HEK293 (cell line): ENCODE data around the gene SLC66A2.

Experiments used
- CTCF ChIA-PET: fragments of 350-600 bp; formaldehyde crosslinking; extraction: SDS; loops from one replicate; lab custom pipeline; 2021; ENCODE audit warnings: antibody characterized with exemption; lab: Yijun Ruan, JAX
- POLR2A ChIA-PET: fragments of 300-600 bp; formaldehyde crosslinking; extraction: SDS; loops from one replicate; lab custom pipeline; 2020; ENCODE audit warnings: antibody characterized with exemption, inconsistent platforms; lab: Yijun Ruan, JAX
- H3K27ac ChIP-seq: fragments of 200-500 bp; sonication (Bioruptor generic); 2 replicates; pipeline ENCODE4 v1.5.1; 2014; ENCODE audit warnings: low read depth, low read length, control low read depth, inconsistent platforms; ENCODE audit errors: extremely low read depth
- H3K36me3 ChIP-seq, 2 experiments: fragments of 200-500 bp in 1 of 2; sonication (Bioruptor generic) in 1 of 2; 1 replicate in 1 of 2; 2 replicates in 1 of 2; pipeline ENCODE4 v1.5.1; 2014 to 2017; ENCODE audit warnings: inconsistent platforms in 2 of 2, low read length in 2 of 2; ENCODE audit not compliant: control insufficient read depth in 2 of 2, insufficient read depth in 1 of 2
- H3K4me1 ChIP-seq: fragments of 200-500 bp; sonication (Bioruptor generic); 2 replicates; pipeline ENCODE4 v1.5.1; 2014; ENCODE audit warnings: mild to moderate bottlenecking, low read length, inconsistent platforms; ENCODE audit not compliant: control insufficient read depth, insufficient read depth
- H3K4me3 ChIP-seq: 2 replicates; pipeline ENCODE4 v1.5.1; 2011; ENCODE audit warnings: low read depth, mild to moderate bottlenecking, control low read depth, low read length, moderate library complexity
- H3K9me3 ChIP-seq: fragments of 200-500 bp; sonication (Bioruptor generic); 2 replicates; pipeline ENCODE4 v1.5.1; 2014; ENCODE audit warnings: low read depth, low read length, inconsistent platforms; ENCODE audit not compliant: control insufficient read depth, insufficient read depth
- BCL11A ChIP-seq: fragments of 450-650 bp; formaldehyde crosslinking; IDR thresholded peaks from 2 replicates; pipeline ENCODE4 v1.5.1; 2016; ENCODE audit warnings: low read depth, missing biosample characterization, missing genetic modification characterization
- FEZF1 ChIP-seq: fragments of 450-650 bp; formaldehyde crosslinking; IDR thresholded peaks from 2 replicates; pipeline ENCODE4 v1.5.1; 2016; ENCODE audit warnings: missing biosample characterization, missing genetic modification characterization
- KLF1 ChIP-seq: fragments of 450-650 bp; formaldehyde crosslinking; IDR thresholded peaks from 2 replicates; pipeline ENCODE4 v1.5.1; 2016; ENCODE audit warnings: missing biosample characterization, missing genetic modification characterization
- KLF10 ChIP-seq: fragments of 450-650 bp; IDR thresholded peaks from 2 replicates; pipeline ENCODE4 v1.5.1; 2018; ENCODE audit warnings: missing biosample characterization, mild to moderate bottlenecking, missing genetic modification characterization
- PRDM4 ChIP-seq: fragments of 450-650 bp; formaldehyde crosslinking; IDR thresholded peaks from 2 replicates; pipeline ENCODE4 v1.5.1; 2017; ENCODE audit warnings: missing biosample characterization, missing genetic modification characterization
- PRDM6 ChIP-seq: fragments of 450-650 bp; formaldehyde crosslinking; IDR thresholded peaks from 2 replicates; pipeline ENCODE4 v1.5.1; 2017; ENCODE audit warnings: missing biosample characterization, missing genetic modification characterization
- SALL2 ChIP-seq: fragments of 450-650 bp; formaldehyde crosslinking; IDR thresholded peaks from 2 replicates; pipeline ENCODE4 v1.5.0; 2017; ENCODE audit warnings: missing biosample characterization, mild to moderate bottlenecking, missing genetic modification characterization, borderline replicate concordance
- ZBTB10 ChIP-seq: fragments of 450-650 bp; formaldehyde crosslinking; IDR thresholded peaks from 2 replicates; pipeline ENCODE4 v1.5.1; 2016; ENCODE audit warnings: missing biosample characterization, missing genetic modification characterization
- ZNF223 ChIP-seq: fragments of 450-650 bp; formaldehyde crosslinking; IDR thresholded peaks from 2 replicates; pipeline ENCODE4 v1.5.1; 2016; ENCODE audit warnings: missing biosample characterization, missing genetic modification characterization
- ZNF302 ChIP-seq: fragments of 450-650 bp; formaldehyde crosslinking; IDR thresholded peaks from 2 replicates; pipeline ENCODE4 v1.5.1; 2016; ENCODE audit warnings: missing biosample characterization, missing genetic modification characterization, low read depth
- ZNF324 ChIP-seq: fragments of 450-650 bp; formaldehyde crosslinking; IDR thresholded peaks from 2 replicates; pipeline ENCODE4 v1.5.1; 2016; ENCODE audit warnings: missing biosample characterization, missing genetic modification characterization
- ZNF341 ChIP-seq: fragments of 450-650 bp; formaldehyde crosslinking; IDR thresholded peaks from 2 replicates; pipeline ENCODE4; 2016; ENCODE audit warnings: low read depth, missing biosample characterization, missing genetic modification characterization
- ZNF501 ChIP-seq: fragments of 450-650 bp; formaldehyde crosslinking; IDR thresholded peaks from 2 replicates; pipeline ENCODE4 v1.5.1; 2016; ENCODE audit warnings: missing biosample characterization, missing genetic modification characterization
- ZNF600 ChIP-seq: fragments of 450-650 bp; formaldehyde crosslinking; IDR thresholded peaks from 2 replicates; pipeline ENCODE4 v1.5.1; 2016; ENCODE audit warnings: missing biosample characterization, missing genetic modification characterization
- ZNF621 ChIP-seq: fragments of 450-650 bp; formaldehyde crosslinking; IDR thresholded peaks from 2 replicates; pipeline ENCODE4 v1.5.1; 2017; ENCODE audit warnings: missing biosample characterization, missing genetic modification characterization
- ZNF639 ChIP-seq: fragments of 450-650 bp; formaldehyde crosslinking; IDR thresholded peaks from 2 replicates; pipeline ENCODE4 v1.5.1; 2016; ENCODE audit warnings: missing biosample characterization, missing genetic modification characterization
- ZNF707 ChIP-seq: fragments of 450-650 bp; formaldehyde crosslinking; IDR thresholded peaks from 2 replicates; pipeline ENCODE4 v1.5.1; 2016; ENCODE audit warnings: missing biosample characterization, missing genetic modification characterization
- ZNF776 ChIP-seq: fragments of 450-650 bp; formaldehyde crosslinking; IDR thresholded peaks from 2 replicates; pipeline ENCODE4 v1.5.0; 2017; ENCODE audit warnings: missing biosample characterization, missing genetic modification characterization, borderline replicate concordance
- ZNF777 ChIP-seq: fragments of 450-650 bp; formaldehyde crosslinking; IDR thresholded peaks from 2 replicates; pipeline ENCODE4 v1.5.1; 2017; ENCODE audit warnings: missing biosample characterization, missing genetic modification characterization, borderline replicate concordance
- ZNF843 ChIP-seq: fragments of 450-650 bp; formaldehyde crosslinking; IDR thresholded peaks from 2 replicates; pipeline ENCODE4 v1.5.1; 2016; ENCODE audit warnings: missing biosample characterization, missing genetic modification characterization
- TF ChIP-seq, protein P1 (sequence below): fragments of 450-650 bp; formaldehyde crosslinking; IDR thresholded peaks from 2 replicates; pipeline ENCODE4 v1.5.1; 2016; ENCODE audit warnings: missing biosample characterization, missing genetic modification characterization

Gene SLC66A2

DNA sequence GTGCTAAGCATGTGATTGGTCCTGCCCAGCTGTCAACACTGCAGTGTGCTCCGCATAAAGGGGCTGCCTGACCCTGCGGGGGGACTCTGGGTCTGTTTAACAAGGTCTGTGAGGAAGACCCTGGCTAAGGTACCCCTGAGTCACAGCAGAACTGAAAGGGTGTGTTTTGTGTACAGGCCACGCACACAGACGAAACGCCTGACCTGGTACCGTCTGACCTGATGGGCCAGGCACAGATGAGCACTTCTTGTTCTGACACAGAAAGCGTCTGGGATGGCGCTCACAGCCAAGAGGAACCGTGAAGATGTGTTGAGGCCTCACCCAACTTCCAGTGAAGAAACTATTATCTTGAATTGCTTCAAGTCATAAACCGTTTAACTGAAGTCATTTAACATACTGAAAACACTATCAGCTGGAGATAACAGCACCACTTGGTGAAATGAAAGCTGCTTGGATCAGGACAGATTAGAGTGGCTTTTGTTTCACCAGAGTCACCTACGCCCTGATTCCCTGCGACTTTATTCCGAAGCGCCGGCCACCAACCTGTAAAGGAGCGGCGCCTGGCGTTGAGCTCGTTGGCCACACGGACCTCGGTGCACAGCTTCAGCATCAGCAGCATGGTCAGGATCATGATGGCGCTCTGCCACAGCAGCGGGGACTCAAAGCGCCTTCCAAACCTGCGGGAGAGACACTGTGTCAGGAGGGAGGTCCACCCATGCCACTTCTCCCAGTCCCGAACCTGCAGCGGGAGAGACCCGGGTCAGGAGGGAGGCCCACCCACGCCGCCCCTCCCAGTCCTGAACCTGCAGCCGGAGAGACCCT, 8.5 kb downstream of the SLC66A2 start:
- no peak overlapping the region for H3K4me3 ChIP-seq
- H3K9me3 ChIP-seq, result no peaks in the 10 kb centered on the region
- peaks cover 10 to 42% of the 10 kb centered on the region in 2 experiments for H3K36me3 ChIP-seq
- TF ChIP-seq ZNF843 (0 out of 2 replicates have a peak, but pooled peaks have one; percentile 25), PRDM6 (peak; percentile 52), KLF1 (peak; percentile 59), ZNF501 (tag by site-specific recombination) (no peak), PRDM4 (tag by site-specific recombination) (peak; percentile 45; the same call in 1 of the 2 replicates), FEZF1 (tag by site-specific recombination) (peak; percentile 40; the same call in 1 of the 2 replicates), ZNF600 (tag by site-specific recombination) (0 out of 2 replicates have a peak, but pooled peaks have one; percentile 12)
- TF ChIP-seq, protein P1, sequence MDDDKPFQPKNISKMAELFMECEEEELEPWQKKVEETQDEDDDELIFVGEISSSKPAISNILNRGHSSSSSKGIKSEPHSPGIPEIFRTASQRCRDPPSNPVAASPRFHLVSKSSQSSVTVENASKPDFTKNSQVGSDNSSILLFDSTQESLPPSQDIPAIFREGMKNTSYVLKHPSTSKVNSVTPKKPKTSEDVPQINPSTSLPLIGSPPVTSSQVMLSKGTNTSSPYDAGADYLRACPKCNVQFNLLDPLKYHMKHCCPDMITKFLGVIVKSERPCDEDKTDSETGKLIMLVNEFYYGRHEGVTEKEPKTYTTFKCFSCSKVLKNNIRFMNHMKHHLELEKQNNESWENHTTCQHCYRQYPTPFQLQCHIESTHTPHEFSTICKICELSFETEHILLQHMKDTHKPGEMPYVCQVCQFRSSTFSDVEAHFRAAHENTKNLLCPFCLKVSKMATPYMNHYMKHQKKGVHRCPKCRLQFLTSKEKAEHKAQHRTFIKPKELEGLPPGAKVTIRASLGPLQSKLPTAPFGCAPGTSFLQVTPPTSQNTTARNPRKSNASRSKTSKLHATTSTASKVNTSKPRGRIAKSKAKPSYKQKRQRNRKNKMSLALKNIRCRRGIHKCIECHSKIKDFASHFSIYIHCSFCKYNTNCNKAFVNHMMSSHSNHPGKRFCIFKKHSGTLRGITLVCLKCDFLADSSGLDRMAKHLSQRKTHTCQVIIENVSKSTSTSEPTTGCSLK, result no peak
- POLR2A ChIA-PET, result no interaction called here
- CTCF ChIA-PET, result no interaction called here
- no peak overlapping the region for H3K27ac ChIP-seq
- H3K4me1 ChIP-seq, result peaks cover 11% of the 10 kb centered on the region; the same call in 1 of the 2 replicates

GRCh38 chr18:79942211-79942610, 9.2 kb downstream of the SLC66A2 start:
- Histone ChIP-seq H3K4me3 (no peak overlapping the region), H3K27ac (no peak overlapping the region), H3K36me3 (peaks cover 10 to 38% of the 10 kb centered on the region in 2 experiments), H3K9me3 (no peaks in the 10 kb centered on the region), H3K4me1 (peaks cover 11% of the 10 kb centered on the region; the same call in 1 of the 2 replicates)
- ChIA-PET CTCF (interaction anchor here (0.7 kb wide), 1 partner anchor 264 kb away, joined by 3 read pairs; no protein-coding TSS in a partner anchor), POLR2A (interaction anchor here (0.7 kb wide), 1 partner anchor 11 kb away, joined by 3 read pairs; no protein-coding TSS in a partner anchor)
- no peak for TF ChIP-seq ZNF639
- no peak for TF ChIP-seq ZNF302 (tag by site-specific recombination)
- TF ChIP-seq ZNF776 (tag by site-specific recombination), result no peak
- TF ChIP-seq ZNF621 (tag by site-specific recombination), result no peak
- no peak for TF ChIP-seq PRDM6
- no peak for TF ChIP-seq SALL2 (tag by site-specific recombination)
- no peak for TF ChIP-seq ZNF341
- TF ChIP-seq ZNF707 (tag by site-specific recombination), result no peak
- no peak for TF ChIP-seq ZNF501 (tag by site-specific recombination)
- no peak for TF ChIP-seq ZNF223 (tag by site-specific recombination)
- TF ChIP-seq BCL11A (tag by site-specific recombination), result no peak
- TF ChIP-seq ZBTB10, result no peak
- TF ChIP-seq KLF10 (tag by site-specific recombination), result no peak
- TF ChIP-seq ZNF777 (tag by site-specific recombination), result no peak
- TF ChIP-seq ZNF324 (tag by site-specific recombination), result no peak
